G401.6 (cell line): ENCODE results near the gene PIK3C2G.
A peak's percentile ranks its signal among the peaks of the same experiment; 100 is the strongest.

Experiments
- FAIRE-seq: peaks from 2 replicates; lab custom pipeline; 2012; peaks lifted over from hg19 to GRCh38; lab: Jason Lieb, UNC

Gene PIK3C2G

DNA sequence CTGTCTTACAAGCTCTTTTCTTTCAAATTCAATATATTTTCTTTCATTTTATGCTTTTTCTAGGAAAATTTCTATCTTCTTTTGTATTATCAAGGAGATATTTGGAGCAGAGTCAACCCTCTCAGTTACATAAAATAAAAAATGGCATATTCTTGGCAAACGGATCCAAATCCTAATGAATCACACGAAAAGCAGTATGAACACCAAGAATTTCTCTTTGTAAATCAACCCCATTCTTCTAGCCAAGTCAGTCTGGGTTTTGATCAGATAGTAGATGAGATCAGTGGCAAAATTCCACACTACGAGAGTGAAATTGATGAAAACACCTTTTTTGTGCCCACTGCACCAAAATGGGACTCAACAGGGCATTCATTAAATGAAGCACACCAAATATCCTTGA, 20.6 kb downstream of the PIK3C2G start:
- no peak for FAIRE-seq

DNA sequence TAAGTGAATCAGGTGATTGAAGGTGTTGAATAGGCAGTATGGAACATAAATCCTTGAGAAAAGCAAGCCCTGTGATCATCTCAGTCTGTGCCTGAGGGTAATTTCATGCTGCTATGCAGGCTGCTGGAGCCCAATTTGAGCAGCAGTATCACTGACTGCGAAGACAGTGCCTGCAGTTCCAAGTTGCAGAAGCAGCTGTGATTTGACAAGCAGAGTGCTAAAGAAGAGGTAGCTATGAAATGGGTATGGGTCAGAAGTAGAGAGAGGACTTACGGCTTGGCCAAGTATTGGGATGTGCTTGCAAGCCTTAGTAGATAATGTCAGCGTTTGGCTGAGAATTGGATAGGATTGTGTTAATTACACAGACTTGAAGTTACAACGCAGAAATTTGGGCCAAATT, 22.5 kb downstream of the PIK3C2G start:
- no peak for FAIRE-seq

DNA sequence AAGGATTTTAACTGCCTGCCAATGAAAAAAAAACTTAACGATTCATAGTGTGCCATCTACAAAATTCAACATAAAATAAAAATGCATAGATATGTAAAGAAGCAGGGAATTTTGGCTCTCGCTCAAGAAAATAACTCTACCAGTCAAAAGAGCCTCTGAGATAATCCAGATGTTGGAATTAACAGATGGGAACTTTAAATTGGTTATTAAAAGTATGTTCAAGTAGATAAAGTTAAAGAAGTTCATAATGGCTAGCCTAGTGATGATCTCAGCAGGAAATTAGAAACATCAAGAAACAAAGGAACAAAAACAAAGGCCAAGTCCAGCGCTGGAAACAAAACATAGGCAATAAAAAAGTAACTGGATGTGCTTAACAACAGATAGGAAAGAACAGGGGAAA, 23.1 kb downstream of the PIK3C2G start:
- FAIRE-seq, result no peak

DNA sequence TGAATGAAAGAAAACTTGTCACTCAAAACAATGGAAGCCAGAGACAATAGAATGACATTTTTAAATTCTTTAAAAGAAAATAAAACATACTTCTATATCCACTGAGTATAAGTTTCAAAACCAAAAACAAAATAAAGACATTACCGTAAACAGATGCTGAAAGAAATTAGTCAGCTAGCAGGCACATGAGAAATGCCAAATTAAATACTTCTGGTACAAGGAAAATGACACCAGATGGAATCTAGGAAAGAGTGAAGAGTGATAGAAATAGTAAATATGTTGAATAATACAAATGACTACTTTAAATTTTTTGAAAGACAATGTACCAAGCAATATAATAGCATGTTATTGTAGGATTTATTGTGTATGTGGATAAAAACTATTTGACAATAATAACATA, 23.8 kb downstream of the PIK3C2G start:
- FAIRE-seq, result no peak

DNA sequence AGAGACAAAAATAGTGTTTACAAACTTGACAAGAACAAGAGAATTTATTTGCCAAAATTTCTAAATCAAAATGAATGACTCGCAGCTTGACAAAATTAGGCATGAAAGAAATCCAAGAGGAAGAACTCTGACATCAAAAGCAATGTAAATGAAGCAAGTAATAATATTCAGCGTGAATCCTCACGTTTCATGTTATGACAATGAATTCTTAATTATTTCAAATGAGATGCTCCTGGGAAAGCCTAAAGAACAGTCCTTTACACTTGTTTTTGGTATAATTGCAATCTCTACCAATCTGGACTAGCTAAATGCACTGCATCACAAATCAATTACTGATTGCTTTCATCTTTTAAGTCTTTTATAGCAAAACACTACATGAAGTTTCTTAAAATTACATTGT, 29.1 kb downstream of the PIK3C2G start:
- no peak for FAIRE-seq

DNA sequence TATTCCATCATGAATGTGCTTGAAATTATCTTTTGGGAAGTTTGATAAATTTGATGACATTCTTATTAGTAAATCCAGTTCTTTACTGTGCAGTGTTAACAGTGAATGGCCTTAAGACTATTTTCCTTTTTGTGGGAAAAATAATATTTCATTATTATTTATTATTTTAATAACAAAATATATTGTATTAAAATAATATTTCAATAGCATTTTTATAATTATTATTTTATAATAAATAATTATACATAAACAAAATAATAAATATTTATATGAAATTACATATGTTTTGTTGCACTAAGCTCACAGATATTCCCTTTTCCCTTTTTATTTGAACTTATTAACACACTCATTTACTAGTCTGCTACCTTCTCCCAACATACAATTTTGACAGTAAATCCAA, 33.6 kb downstream of the PIK3C2G start:
- peak; percentile 60 for FAIRE-seq

DNA sequence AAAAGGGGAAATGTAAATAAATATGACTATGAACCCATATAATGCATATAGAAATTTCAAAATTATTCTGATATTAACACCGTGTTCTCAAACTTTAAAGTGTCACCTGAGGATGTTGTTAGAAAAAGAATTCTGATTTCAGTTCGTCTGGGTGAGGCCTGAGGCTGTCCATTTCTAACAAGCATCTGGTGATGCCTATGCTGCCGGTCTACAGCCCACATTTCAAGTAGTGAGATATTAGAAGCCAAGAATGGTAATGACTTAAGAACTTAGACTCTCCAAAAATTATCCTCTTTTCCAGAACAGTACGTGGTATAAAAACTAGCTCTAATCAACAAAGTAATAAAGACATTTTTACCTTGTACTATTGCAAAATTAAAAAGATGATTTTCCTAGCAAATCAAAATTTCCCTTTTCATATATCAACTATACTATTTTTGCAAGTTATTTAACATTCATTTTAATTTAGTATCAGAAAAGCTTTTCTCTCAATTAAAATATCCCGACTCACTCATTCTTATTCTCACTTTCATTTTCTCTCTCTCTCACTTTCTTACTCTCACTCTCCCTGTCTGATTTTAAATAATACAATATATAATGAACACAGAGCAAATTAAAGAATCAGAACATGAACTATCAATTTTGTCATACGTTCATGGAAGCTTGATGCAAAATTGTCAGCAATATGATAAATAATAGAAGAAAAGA, 35.0 kb downstream of the PIK3C2G start:
- FAIRE-seq, result no peak

DNA sequence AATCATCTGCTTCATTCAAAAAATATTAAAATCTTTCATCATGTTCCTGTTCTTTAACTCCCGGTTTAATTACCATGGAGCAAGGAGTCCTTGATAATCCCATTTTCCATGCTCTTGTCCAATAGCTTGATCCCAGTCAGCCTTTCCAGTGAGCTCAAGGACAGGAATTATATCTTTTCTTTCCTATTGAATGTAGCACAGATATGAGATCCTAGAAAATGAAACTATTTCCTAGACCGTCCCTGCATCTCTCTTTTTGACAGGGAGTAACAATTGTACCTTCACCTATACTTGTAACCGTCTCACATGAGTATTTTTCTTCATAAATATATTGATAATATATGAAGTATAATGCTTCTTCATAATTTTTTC, 35.6 kb downstream of the PIK3C2G start:
- FAIRE-seq, result no peak

DNA sequence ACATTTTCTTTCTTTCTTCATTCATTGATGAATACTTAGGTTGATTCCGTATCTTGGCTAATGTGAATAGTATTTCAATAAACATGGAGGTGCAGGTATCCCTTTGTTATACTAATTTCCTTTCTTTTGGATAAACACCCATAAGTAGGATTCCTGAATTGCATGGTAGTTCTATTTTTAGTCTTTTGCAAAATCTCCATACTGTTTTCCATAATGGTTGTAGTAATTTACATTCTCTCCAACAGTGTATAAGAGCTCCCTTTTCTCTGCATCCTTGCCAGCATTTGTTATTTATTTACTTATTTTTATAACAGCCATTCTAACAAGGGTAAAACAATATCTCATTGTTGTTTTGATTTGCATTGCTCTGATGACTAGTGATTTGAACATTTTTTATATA, 36.6 kb downstream of the PIK3C2G start:
- no peak for FAIRE-seq

DNA sequence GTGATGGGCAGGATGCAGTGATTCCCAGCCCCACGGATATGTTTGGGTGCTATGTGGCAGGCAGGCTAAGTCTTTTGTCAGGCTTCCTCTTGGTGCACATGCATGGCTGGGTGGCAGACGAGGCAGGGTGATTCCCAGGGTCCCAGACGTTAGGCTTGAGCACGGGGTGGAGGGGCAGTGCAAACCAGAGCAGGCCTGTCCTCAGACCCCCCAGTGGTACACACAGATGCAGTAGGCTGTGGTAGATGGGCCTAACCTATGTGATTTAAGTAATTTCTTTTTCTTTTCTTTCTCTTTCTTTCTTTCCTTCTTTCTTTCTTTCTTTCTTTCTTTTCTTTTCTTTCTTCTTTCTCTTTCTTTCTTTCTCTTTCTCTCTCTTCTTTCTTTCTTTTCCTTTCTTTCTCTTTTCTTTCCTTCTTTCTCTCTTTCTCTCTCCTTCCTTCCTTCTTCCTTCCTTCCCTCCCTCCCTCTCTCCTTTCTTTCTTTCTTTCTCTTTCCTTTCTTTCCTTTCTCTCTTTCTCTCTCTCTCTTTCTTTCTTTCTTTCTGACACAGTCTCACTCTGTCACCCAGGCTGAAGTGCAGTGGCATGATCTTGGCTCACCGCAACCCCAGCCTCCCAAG, 41.6 kb downstream of the PIK3C2G start:
- no peak for FAIRE-seq

DNA sequence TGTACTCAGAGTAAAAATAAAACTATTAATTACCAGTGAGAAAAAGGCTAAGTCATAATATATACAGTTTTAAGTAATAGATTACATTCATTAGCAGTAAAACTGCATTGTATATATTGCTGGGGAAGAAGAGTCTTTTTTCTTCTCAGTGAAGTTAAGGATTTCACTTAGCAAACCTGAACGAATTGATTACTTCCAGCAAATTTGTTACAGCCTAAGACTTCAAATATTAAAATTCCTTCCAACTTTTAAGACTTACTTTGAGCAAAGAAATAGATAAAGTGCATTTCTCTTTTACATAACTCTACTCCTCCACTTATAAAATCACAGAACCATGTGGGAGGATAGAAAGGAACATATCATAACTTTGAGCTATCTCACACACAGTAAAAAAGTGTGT, 43.3 kb downstream of the PIK3C2G start:
- no peak for FAIRE-seq

DNA sequence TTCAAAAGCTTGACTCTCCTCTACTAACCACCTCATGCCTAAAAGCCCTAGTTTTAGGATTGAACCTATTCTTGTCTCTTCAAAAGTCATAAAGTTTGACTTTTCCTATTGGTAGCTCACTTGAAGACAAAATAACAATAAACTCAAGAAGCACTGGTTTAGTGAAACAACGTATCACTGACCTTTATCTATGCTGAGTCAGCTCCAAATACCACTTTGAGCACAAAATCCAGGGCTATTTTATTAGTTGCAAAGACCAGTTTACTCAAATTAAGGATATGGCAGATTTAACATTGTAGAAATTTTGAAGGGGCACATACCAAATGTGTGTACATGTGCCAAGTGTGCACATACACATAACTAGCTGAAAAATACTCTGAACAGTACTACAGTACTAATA, 45.0 kb downstream of the PIK3C2G start:
- FAIRE-seq, result no peak

DNA sequence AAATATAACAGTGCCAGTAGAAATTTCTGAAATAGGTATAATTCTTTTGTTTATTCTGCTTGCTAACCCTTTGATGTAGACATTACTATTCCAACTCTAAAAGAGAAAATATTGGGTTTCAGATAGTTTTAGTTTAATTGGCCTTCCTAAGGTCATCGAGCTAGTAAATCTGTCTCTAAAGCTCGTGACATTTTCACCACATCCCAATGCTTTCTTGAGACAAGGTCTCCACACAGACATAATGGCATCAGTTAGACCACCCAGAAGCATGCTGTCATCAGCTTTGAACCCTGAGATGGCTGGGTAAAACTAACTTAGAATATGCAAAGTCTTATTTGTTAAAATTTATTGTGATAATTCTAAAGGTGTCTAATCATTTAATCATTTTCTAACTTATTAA, 52.0 kb downstream of the PIK3C2G start:
- no peak for FAIRE-seq

DNA sequence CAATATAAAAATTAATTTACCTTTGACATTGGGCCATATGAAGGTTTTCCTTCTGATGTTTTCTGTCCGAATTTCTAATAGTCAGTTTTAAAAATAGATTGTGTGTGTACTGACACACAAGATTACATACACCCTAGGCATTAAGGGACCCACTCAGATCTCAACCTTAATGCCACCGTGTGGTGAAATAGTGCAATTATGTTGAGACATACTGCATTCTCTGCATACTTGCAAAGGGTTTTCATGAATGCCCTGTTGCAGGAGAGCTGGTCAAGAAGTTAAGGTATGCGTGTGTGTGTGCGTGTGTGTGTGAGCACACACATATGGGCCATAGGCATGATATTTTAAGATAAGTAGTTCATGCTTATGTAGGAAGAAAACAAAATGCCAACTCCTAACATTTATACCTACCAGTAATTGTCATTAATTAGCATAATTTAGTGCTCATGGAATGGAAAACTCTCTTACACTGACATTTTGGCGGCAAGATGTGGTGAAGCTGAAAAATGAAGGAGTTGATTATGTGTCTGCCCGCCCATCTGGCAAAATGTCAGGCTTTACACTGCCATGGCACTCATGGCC, 58.8 kb downstream of the PIK3C2G start:
- FAIRE-seq, result no peak

DNA sequence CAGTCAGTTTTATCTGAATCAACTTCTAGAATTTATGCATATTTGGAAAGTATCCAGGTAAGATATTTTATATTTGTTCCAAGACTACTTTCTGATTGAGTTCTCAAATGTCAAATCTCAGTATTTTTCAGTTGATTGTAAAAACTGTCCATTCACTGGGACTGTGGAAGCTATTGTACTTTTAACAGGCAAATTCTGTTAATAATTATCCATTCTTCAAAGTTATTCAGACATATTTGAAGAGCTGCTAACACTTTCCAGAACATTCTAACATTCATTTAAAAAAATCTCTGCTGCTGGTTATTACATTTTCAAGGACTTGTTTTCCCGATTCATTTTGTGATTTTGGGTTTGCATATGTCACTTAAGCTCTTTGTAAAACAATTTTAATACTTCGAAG, 59.7 kb downstream of the PIK3C2G start:
- no peak for FAIRE-seq

DNA sequence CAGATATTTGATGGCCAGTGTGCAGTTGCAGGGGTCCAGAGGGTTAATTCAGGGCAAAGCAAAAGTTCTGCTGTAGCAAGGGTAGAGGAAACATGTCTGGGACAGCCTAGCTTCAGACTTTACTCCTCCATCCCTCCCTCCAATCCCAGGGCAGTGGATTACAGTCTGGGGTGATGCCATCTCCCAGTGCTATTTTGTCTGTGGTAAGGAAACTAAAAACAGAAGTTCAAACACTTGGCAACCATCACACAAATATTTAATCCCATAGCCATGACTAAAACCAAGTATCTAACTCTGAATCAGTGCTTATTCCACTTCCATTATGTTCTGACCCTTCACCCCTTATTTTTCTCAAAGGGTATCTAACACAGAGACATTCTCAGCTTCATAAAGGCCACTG, 61.8 kb downstream of the PIK3C2G start:
- no peak for FAIRE-seq

DNA sequence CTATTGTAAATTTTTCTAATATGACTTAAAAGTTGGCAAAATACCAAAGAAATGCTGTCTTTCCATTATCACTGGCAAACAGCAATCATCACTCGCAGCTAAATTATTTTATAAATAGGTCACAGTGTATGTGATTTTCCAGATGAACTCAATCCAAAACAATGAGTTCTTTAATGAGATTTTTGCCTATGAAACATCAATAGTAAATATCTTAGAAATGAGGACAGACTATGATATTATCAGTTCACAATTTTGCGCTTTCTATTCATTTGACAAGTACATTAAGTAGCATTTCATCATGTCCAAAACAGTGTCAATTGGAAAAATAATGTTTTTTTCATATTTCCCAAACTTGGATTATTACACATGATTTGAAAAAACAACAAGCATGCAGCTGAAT, 65.7 kb downstream of the PIK3C2G start:
- FAIRE-seq, result no peak

DNA sequence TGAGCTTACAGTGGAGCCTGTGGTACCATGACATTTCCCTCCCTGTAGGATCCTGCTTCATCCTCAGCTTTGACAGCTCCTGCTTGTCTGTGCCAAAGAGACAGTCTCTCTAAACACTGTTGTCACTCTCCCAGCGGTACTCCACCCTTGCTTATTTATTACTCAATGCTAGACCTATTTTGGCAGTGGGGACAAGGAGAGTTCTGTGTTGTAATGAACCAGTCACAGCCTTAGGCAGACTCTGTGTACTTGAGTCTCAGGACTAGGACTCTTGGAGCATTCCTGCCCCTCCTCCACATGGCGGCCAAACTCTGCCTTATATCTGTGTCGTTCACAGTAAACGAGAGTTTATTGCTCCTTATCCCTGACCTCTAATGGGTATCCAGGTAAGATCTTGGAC, 70.9 kb downstream of the PIK3C2G start:
- FAIRE-seq, result no peak

DNA sequence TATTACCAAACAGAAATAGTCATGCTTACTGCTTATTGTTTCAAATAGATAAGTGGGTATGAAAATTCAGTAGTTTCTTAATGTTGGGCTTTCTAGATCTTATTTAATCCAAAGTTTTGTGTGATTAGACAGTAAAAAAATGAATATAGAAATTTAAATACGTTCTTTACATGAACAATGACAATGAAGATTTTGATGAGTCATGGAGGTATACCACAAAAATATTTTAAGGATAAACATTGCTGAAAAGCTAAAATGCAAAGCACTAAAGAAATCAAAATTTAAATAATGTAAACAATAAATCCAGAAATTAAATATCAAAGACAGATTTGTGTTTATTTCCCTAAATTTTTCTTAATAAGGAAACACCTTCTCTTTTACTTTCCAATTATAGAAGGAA, 78.3 kb downstream of the PIK3C2G start:
- FAIRE-seq, result no peak

DNA sequence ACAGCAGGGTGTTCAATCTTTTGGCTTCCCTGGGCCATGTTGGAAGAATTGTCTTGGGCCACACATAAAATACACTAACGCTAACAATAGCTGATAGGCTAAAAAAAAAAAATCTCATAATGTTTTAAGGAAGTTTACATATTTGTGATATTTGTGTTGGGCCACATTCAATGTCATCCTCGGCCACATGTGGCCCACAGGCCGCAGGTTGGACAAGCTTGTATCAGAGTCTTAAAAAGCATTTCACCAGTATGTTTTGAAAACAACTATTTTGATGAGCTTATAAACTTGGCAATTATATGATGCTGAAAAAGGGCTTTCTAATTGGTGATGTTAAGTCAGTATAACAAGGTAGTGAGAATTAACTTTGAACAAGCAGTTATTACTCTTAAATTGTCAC, 78.9 kb downstream of the PIK3C2G start:
- no peak for FAIRE-seq

DNA sequence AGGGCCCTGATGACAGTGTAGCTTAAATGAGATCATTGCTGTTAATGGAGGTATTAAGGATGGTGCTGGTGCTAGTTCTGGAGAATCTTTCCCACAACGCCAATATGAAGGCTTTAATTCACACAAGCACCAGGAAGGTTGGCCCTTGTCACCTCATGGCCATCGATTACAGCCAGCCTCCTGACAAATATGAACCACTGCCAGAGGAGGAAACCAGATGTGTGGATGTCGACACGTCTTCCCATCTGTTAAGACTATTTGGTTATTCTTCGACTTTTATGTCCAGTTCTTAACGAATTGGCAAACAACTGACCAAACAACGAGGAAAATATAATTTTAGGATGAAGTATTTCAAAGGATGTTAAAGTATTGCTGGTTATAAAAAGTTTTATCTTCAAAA, 79.5 kb downstream of the PIK3C2G start:
- FAIRE-seq, result no peak

DNA sequence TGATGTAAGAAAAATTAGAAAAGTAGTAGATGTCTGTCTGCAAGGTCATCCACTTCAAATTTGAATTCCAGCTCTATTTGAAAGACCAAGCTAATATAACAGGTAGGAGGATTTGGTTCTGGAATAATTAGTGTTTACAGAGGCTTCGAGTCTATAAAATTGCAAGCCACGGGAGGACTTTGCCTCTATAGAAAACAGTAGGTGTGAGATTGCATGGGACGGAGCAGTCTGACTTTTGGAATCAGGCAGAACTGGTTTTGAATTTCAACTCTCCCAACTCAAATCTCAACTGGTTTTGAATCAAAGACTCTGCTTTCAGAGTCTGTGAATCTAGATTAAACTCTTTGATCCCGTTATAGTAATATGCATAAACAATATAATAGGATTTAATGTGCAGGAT, 82.4 kb downstream of the PIK3C2G start:
- FAIRE-seq, result no peak

DNA sequence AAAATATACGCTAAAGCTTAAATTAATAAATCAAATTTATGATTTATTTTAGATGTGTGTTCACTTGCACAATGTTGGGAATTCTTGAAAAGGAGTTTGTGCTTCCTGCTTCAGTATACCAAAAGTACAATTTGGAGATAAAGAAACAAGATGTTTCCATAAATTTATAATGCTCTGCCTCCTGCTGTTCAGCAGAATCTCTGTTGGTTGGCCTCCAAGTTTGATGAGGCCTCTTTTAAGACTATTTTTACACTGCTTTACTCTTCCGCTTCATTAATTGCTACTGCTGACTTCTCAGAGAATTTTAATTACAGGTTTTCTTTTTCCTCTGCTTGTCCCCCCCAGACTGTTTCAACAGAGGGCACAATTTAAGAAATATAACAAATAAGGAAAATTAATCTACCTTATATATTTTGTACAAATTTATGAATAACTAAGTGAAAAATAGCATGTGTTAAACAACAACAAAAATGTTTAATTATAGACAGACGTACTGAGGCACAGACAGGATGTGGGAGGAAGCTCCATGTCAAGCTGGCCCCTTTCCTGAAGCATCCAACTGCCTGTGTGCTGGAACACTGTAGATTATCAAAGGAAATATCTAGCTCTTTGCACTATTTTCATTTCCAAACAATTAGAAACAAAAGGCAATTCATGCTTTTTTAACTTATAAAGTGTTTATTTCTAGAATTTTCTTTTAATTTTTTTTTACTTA, 83.9 kb downstream of the PIK3C2G start:
- FAIRE-seq, result no peak

DNA sequence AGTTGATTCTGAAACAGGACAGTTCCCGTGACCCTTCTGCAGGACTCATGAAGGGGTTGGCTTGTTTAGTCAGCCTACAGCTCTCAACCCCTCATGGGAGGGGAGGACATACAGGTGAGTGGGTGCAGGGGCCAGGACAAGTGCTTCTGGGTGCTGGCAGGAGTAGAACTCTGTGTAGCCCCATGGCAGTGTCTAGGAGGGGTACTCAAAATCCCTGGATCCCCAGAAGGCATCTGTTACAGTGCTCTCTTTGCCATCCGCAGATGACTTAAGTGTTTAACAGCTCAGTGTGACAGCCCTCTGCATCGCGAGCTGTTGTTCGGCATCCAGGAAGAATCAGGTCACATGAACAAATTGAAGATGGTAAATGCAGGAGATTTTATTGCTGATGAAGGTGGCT, 91.0 kb downstream of the PIK3C2G start:
- no peak for FAIRE-seq
